GM10266 (cell line): Measurements from ENCODE around the gene SMKR1.

ENCODE experiments used
- DNase-seq: peaks from one replicate; pipeline ENCODE4 v3.0.0; 2012; ENCODE audit errors: extremely low spot score
- TF ChIP-seq, protein P1 (sequence below): IDR thresholded peaks from 2 replicates; pipeline ENCODE4 v1.5.1; 2012; ENCODE audit warnings: mild to moderate bottlenecking, low read depth; ENCODE audit not compliant: control insufficient read depth, insufficient read depth; ENCODE audit errors: missing control alignments

SMKR1 gene

GRCh38 chr7:129536323-129536722, 34.0 kb downstream of the SMKR1 start:
- TF ChIP-seq, protein P1, sequence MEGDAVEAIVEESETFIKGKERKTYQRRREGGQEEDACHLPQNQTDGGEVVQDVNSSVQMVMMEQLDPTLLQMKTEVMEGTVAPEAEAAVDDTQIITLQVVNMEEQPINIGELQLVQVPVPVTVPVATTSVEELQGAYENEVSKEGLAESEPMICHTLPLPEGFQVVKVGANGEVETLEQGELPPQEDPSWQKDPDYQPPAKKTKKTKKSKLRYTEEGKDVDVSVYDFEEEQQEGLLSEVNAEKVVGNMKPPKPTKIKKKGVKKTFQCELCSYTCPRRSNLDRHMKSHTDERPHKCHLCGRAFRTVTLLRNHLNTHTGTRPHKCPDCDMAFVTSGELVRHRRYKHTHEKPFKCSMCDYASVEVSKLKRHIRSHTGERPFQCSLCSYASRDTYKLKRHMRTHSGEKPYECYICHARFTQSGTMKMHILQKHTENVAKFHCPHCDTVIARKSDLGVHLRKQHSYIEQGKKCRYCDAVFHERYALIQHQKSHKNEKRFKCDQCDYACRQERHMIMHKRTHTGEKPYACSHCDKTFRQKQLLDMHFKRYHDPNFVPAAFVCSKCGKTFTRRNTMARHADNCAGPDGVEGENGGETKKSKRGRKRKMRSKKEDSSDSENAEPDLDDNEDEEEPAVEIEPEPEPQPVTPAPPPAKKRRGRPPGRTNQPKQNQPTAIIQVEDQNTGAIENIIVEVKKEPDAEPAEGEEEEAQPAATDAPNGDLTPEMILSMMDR: no peak
- no peak for DNase-seq

GRCh38 chr7:129538790-129539189, 36.5 kb downstream of the SMKR1 start:
- TF ChIP-seq, protein P1: no peak
- no peak for DNase-seq

DNA sequence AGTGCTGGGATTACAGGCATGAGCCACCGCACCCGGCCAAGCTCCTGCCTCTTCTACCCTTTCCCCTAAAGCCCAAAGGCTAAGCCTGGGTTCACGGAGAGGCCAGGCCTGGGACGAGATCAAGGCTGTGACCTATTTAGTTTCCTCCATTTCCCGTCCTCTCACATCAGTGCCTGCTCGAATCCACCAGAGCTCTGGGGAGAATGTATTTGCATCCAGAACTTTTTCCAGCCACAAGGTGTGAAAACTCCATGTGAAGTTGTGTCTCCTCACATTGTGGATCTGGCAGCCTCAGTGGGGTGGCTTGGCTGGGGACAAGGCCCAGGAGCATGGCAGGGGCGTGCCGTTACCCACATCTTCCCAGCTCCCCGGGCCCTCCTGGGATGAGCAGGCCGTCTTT, 38.0 kb downstream of the SMKR1 start:
- no peak for DNase-seq
- TF ChIP-seq, protein P1: no peak

DNA sequence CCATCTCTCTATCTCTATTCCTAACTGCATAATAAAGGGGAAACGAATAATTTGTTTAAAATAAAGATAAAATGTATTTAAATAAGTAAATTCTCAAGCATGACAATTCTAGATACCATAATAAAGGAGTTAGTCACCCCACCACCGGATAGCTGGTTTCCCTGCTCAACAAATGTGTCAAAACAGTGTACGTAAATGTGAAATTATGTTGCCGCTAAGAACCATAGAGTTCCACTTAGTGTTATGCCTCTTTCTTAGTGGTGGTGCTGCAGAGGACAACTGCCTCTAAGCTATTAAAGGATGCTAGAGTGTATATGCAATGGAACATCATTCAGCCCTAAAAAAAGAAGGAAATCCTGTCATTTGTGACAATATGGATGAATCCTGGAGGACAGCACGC, 42.4 kb downstream of the SMKR1 start:
- no peak for DNase-seq
- TF ChIP-seq, protein P1: no peak

GRCh38 chr7:129550693-129551360, 48.5 kb downstream of the SMKR1 start:
- no peak for DNase-seq
- TF ChIP-seq, protein P1: no peak

DNA sequence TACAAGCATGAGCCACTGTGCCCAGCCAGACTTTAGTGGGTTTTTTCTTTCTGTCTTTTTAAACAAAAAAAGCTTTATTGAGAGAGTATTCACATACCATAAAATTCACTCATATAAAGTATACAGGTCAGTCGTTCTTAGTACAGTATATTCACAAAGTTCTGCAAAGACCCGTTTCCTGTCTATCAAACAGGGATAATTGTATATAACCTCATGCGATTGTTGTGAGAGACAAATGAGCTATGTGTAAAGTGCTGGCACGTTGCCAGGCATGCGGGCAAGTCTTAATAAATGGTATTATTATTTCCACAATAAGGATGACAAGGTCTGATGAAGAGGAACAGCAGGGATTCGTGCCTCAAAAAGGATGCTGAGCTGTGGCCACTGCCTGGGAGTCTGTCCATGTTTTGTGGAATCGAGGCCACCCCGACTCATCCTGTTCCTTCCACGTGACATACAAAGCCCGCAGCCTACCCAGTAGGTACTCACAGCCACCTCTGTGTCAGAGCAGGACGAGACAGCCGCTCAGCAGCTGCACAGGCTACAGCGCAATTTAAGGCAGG, 51.6 kb downstream of the SMKR1 start:
- TF ChIP-seq, protein P1: no peak
- no peak for DNase-seq

- TF ChIP-seq, protein P1: no peak
- no peak for DNase-seq
These were observed 54.3 kb downstream of the SMKR1 start for GRCh38 chr7:129556607-129557133.
